K562 (cell line): Measurements from ENCODE around the gene CA7. TPM values are rescaled to one million over a fixed set of nuclear protein-coding genes. Genes with fewer than 3 reads are reported as not detected.

Experiments
- ATAC-seq: fragments of 200-7000 bp; cut with Tn5 transposase; 3 replicates; pipeline ENCODE4 v1.9.1; 2020; ENCODE audit warnings: moderate library complexity
- BruUV-seq: library from RNA; stranded (reverse); fragments of 400-500 nt; replicated peaks from 2 replicates; lab custom pipeline; 2021; lab: Mats Ljungman, UMichigan
- CTCF ChIA-PET: fragments of 300-600 bp; formaldehyde crosslinking; extraction: SDS; loops from one replicate; lab custom pipeline; 2021; ENCODE audit warnings: low intra/inter-chr PET ratio; lab: Yijun Ruan, JAX
- POLR2A ChIA-PET: fragments of 300-600, 350-650 bp; sonication (Branson Sonifier 250); formaldehyde crosslinking; extraction: SDS; loops from one replicate; lab custom pipeline; 2021; ENCODE audit warnings: antibody characterized with exemption, inconsistent platforms; lab: Yijun Ruan, JAX
- DNase-seq, 4 experiments: peaks; one replicate each; pipeline versions ENCODE4 v3.0.0 to v3.0.0-alpha.2; 2011 to 2018; ENCODE audit warnings: low spot score in 3 of 4, mixed read lengths in 3 of 4; ENCODE audit errors: extremely low read depth in 1 of 4
- FAIRE-seq: peaks from 2 replicates; lab custom pipeline; 2011; peaks lifted over from hg19 to GRCh38; lab: Jason Lieb, UNC
- H2AFZ ChIP-seq: 2 replicates; pipeline ENCODE4 v1.6.0; 2011; ENCODE audit warnings: low read depth, low read length, control low read depth, inconsistent platforms
- H3K27ac ChIP-seq: fragments of 200-600 bp; 3 replicates; pipeline ENCODE4 v1.8.0; 2011; ENCODE audit warnings: low read depth, mild to moderate bottlenecking, control low read depth, inconsistent platforms, low read length, moderate library complexity, mixed read lengths; ENCODE audit errors: extremely low read depth
- H3K27me3 ChIP-seq, 2 experiments: fragments of 300-600 bp in 1 of 2; 2 replicates in 1 of 2; 3 replicates in 1 of 2; pipeline versions ENCODE4 v1.6.0 to v1.8.0; 2011; ENCODE audit warnings: inconsistent platforms in 2 of 2, low read length in 2 of 2, mild to moderate bottlenecking in 1 of 2, mixed read lengths in 1 of 2, moderate library complexity in 1 of 2; ENCODE audit not compliant: control insufficient read depth in 2 of 2, insufficient read depth in 2 of 2
- H3K36me3 ChIP-seq: fragments of 300-600 bp; 3 replicates; pipeline ENCODE4 v1.8.0; 2011; ENCODE audit warnings: mild to moderate bottlenecking, low read length, inconsistent platforms; ENCODE audit not compliant: control insufficient read depth, insufficient read depth
- H3K4me1 ChIP-seq, 2 experiments: fragments of 200-600 bp in 1 of 2; replicated peaks in 1 of 2; 2 replicates in 1 of 2; 3 replicates in 1 of 2; pipeline versions ENCODE4 v1.5.1 to v1.8.0; 2011; ENCODE audit warnings: inconsistent platforms in 2 of 2, low read length in 2 of 2, mild to moderate bottlenecking in 1 of 2, mixed read lengths in 1 of 2, moderate library complexity in 1 of 2; ENCODE audit not compliant: control insufficient read depth in 2 of 2, insufficient read depth in 2 of 2
- H3K4me2 ChIP-seq: 2 replicates; pipeline ENCODE4 v1.6.1; 2011; ENCODE audit warnings: low read length, control low read depth, inconsistent platforms, mixed read lengths; ENCODE audit not compliant: insufficient read depth
- H3K4me3 ChIP-seq: fragments of 200-600 bp; sonication (generic), shearing (Covaris generic); 2 replicates; pipeline ENCODE4 v1.5.1; 2016; ENCODE audit warnings: control low read depth, inconsistent platforms
- H3K79me2 ChIP-seq: fragments of 200-600 bp; 3 replicates; pipeline ENCODE4 v1.8.0; 2011; ENCODE audit warnings: low read length, inconsistent platforms; ENCODE audit not compliant: control insufficient read depth, insufficient read depth
- H3K9ac ChIP-seq, 2 experiments: 2 replicates each; pipeline versions ENCODE4 v1.6.0 to v1.6.1; 2011; ENCODE audit warnings: low read depth in 2 of 2, low read length in 2 of 2, control low read depth in 1 of 2, inconsistent platforms in 1 of 2, mild to moderate bottlenecking in 1 of 2, mixed read lengths in 1 of 2; ENCODE audit not compliant: insufficient read depth in 1 of 2
- H3K9me1 ChIP-seq: one replicate; pipeline ENCODE4 v1.6.0; 2011; ENCODE audit warnings: inconsistent platforms, mild to moderate bottlenecking, low read length, moderate library complexity; ENCODE audit not compliant: control insufficient read depth, insufficient read depth
- H3K9me3 ChIP-seq: replicated peaks from 2 replicates; pipeline ENCODE4 v1.5.1; 2011; ENCODE audit warnings: low read depth, low read length, inconsistent platforms; ENCODE audit not compliant: control insufficient read depth, insufficient read depth
- H4K20me1 ChIP-seq: replicated peaks from 2 replicates; pipeline ENCODE4 v1.6.1; 2011; ENCODE audit warnings: low read length, inconsistent platforms, mixed read lengths; ENCODE audit not compliant: control insufficient read depth, insufficient read depth
- CHD4 ChIP-seq: fragments of 200-600 bp; sonication (generic); IDR thresholded peaks from 3 replicates; pipeline ENCODE4 v1.6.1; 2012; ENCODE audit warnings: low read depth, mild to moderate bottlenecking, mixed read lengths, low read length, inconsistent platforms; ENCODE audit not compliant: insufficient read depth, insufficient replicate concordance, poor library complexity, severe bottlenecking
- CTBP1 ChIP-seq: fragments of 450-650 bp; IDR thresholded peaks from 2 replicates; pipeline ENCODE4 v1.6.1; 2016; ENCODE audit warnings: borderline replicate concordance
- DEAF1 ChIP-seq: fragments of 450-650 bp; formaldehyde crosslinking; IDR thresholded peaks from 2 replicates; pipeline ENCODE4 v1.4.0; 2020; ENCODE audit warnings: mild to moderate bottlenecking, moderate library complexity
- ELF1 ChIP-seq: fragments of 200-800 bp; sonication (Bioruptor generic); IDR thresholded peaks from 2 replicates; pipeline ENCODE4 v1.6.1; 2016; ENCODE audit warnings: missing genetic modification characterization, missing compliant biosample characterization
- MAFK ChIP-seq: IDR thresholded peaks from 2 replicates; pipeline ENCODE4 v1.6.1; 2011; ENCODE audit warnings: low read length, improper control_type of control experiment
- PML ChIP-seq: IDR thresholded peaks from 2 replicates; pipeline ENCODE4 v1.6.1; 2012; ENCODE audit warnings: low read length, inconsistent platforms
- PTBP1 ChIP-seq: fragments of 200-400 bp; formaldehyde crosslinking; IDR thresholded peaks from 2 replicates; pipeline ENCODE4 v1.6.1; 2017; ENCODE audit warnings: low read depth, low read length
- RBBP5 ChIP-seq: fragments of 200-600 bp; sonication (generic); IDR thresholded peaks from 2 replicates; pipeline ENCODE4 v1.6.1; 2012; ENCODE audit warnings: borderline replicate concordance, mild to moderate bottlenecking, low read length, control low read depth, inconsistent platforms; ENCODE audit not compliant: insufficient read depth, poor library complexity, severe bottlenecking
- RUNX1 ChIP-seq: sonication (generic); IDR thresholded peaks from 2 replicates; pipeline ENCODE4 v1.6.1; 2016; ENCODE audit warnings: antibody characterized with exemption, low read depth
- SREBF2 ChIP-seq: sonication (generic); formaldehyde crosslinking; IDR thresholded peaks from 2 replicates; pipeline ENCODE4 v1.4.0; 2020; ENCODE audit warnings: mild to moderate bottlenecking, missing genetic modification reagents
- ZSCAN29 ChIP-seq: fragments of 450-650 bp; IDR thresholded peaks from 2 replicates; pipeline ENCODE4 v1.6.1; 2017
- WGBS: fragments of 100-300 bp; shearing (Covaris generic); methylation state at CpG from one replicate; pipeline ENCODE4 v1.1.6; 2016; ENCODE audit warnings: low coverage, mixed read lengths; ENCODE audit not compliant: insufficient coverage; ENCODE audit errors: missing lambda C conversion rate; 5-methylcytosine and 5-hydroxymethylcytosine counted together
- in situ Hi-C: fragments of 300-500 bp; cut with MboI; formaldehyde crosslinking; loops from 4 replicates; pipeline ENCODE4 v1.15.0; 2018; ENCODE audit warnings: inconsistent platforms, mixed read lengths
- intact Hi-C: fragments of 100-400 bp; cut with micrococcal nuclease; formaldehyde crosslinking; loops from 2 replicates; pipeline ENCODE4 v1.14.2; 2022
- polyA plus RNA-seq, 8 experiments: library from polyadenylated mRNA; depleted of rRNA in 4 of 8; stranded (reverse) in 5 of 8; unstranded in 3 of 8; fragments of >200 nt; fragmentation: Nextera tagmentation in 2 of 8; fragmentation: Illumina TruSeq in 1 of 8; extraction: Ambion mirVana in 2 of 8; extraction: Trizol in 1 of 8; gene quantifications; 2 replicates each; pipeline versions ENCODE4 v1.2.1 to v1.2.3, GENCODE V29; 2011 to 2014; ENCODE audit warnings: inconsistent platforms in 1 of 8, missing spikeins in 1 of 8
- total RNA-seq, 7 experiments: library from RNA; depleted of rRNA in 6 of 7; stranded (reverse); fragments of >200 nt in 6 of 7; fragmentation: Illumina TruSeq in 2 of 7; extraction: Trizol in 2 of 7; gene quantifications; 2 replicates each; pipeline versions ENCODE4 v1.2.1 to v1.2.3, GENCODE V29; 2011 to 2021; ENCODE audit warnings: low replicate concordance in 1 of 7

The CA7 gene
- total and polyA plus RNA-seq, 9 of the 15 experiments (the other 6 are each of a cell fraction or from before 2014, with no cell fraction given): 0.03 to 0.07 (median 0.05) TPM; not detected in 5

- TF ChIP-seq PTBP1 (no peak), ELF1 (tag) (no peak), ZSCAN29 (no peak), RUNX1 (no peak), RBBP5 (no peak), CTBP1 (no peak), DEAF1 (CRISPR knock-in tag) (no peak), CHD4 (no peak), MAFK (no peak), SREBF2 (CRISPR knock-in tag) (no peak), PML (no peak)
- TF ChIP-seq, all 486 proteins: peak for 0
- Histone ChIP-seq H3K4me1 (peaks cover 0 to 3% of the 10 kb centered on the region in 2 experiments; a peak in 1 of 5 replicates), H3K27me3 (no peaks in the 10 kb centered on the region; a peak in 1 of 5 replicates), H3K9me1 (no peaks in the 10 kb centered on the region), H3K9me3 (no peaks in the 10 kb centered on the region), H3K9ac (no peak overlapping the region), H3K4me3 (no peak overlapping the region), H3K36me3 (no peaks in the 10 kb centered on the region), H2AFZ (no peak overlapping the region), H3K27ac (no peak overlapping the region), H3K79me2 (no peaks in the 10 kb centered on the region), H4K20me1 (no peaks in the 10 kb centered on the region), H3K4me2 (no peak overlapping the region)
- DNase-seq (peak in 2 of 4 experiments; percentile 3 to 6), FAIRE-seq (no peak), ATAC-seq (peak; percentile 22; the same call in 1 of the 3 replicates)
- POLR2A ChIA-PET: interaction anchor here (0.5 to 0.9 kb wide), 5 partner anchors 24 to 447 kb away, joined by 3 to 5 read pairs (median 3); partner anchors contain the start of gene PDP2
- in situ Hi-C loops: no loop called here
- intact Hi-C loops: no loop called here
- 33% methylated on average over 2 of the region's 2 CpGs for WGBS
- CTCF ChIA-PET: no interaction called here
- no TSS peak for BruUV-seq
Observed at GRCh38 chr16:66856801-66857200, 12.6 kb downstream of the CA7 start.
